Uterus (tissue), 4 donors: ENCODE data around the gene FGFR3. TPM values are rescaled to one million over a fixed set of nuclear protein-coding genes. Genes with fewer than 3 reads are reported as not detected.

ENCODE experiments used
- DNase-seq, 2 donors: peaks; one replicate each; pipeline ENCODE4 v3.0.0-alpha.2; 2019 to 2020
- H3K27ac ChIP-seq, 2 donors: fragments of 200-600 bp; sonication (generic); 1 replicate in 1 of 2; 2 replicates in 1 of 2; pipeline ENCODE4 v1.5.1; 2016 to 2018
- H3K27me3 ChIP-seq, 2 donors: fragments of 200-600 bp; sonication (generic); one replicate each; pipeline ENCODE4 v1.5.1; 2018 to 2019; ENCODE audit warnings: control low read depth in 1 of 2
- H3K36me3 ChIP-seq, 2 donors: fragments of 200-600 bp; sonication (generic); one replicate each; pipeline ENCODE4 v1.5.1; 2019; ENCODE audit warnings: control low read depth in 1 of 2
- H3K4me1 ChIP-seq, 2 donors: fragments of 200-600 bp; sonication (generic); one replicate each; pipeline ENCODE4 v1.5.1; 2018 to 2019; ENCODE audit warnings: control low read depth in 1 of 2
- H3K4me3 ChIP-seq, 2 donors: fragments of 200-600 bp; sonication (generic); 1 replicate in 1 of 2; 2 replicates in 1 of 2; pipeline ENCODE4 v1.5.1; 2018 to 2019; ENCODE audit warnings: mild to moderate bottlenecking in 1 of 2
- H3K9me3 ChIP-seq, 2 donors: fragments of 200-600 bp; sonication (generic); one replicate each; pipeline ENCODE4 v1.5.1; 2019; ENCODE audit warnings: control low read depth in 1 of 2
- CTCF ChIP-seq, 4 experiments: fragments of 200-600 bp in 2 of 4; fragments of 450-650 bp in 2 of 4; sonication (generic) in 2 of 4; IDR thresholded peaks; one replicate each; pipeline ENCODE4 v1.5.1; 2016 to 2019; ENCODE audit warnings: antibody characterized with exemption in 4 of 4, mild to moderate bottlenecking in 2 of 4, moderate library complexity in 1 of 4
- POLR2A ChIP-seq, 2 donors: fragments of 450-650 bp; IDR thresholded peaks; one replicate each; pipeline ENCODE4 v1.6.1; 2016; ENCODE audit warnings: antibody characterized with exemption in 2 of 2, mild to moderate bottlenecking in 1 of 2, moderate library complexity in 1 of 2
- intact Hi-C: fragments of 100-400 bp; cut with DNase I; formaldehyde crosslinking; loops from one replicate; pipeline ENCODE4 v1.15.1; 2023; ENCODE audit warnings: low total_unique reads
- total RNA-seq, 4 donors: library from RNA; depleted of rRNA in 3 of 4; stranded (reverse); fragments of >200 nt in 3 of 4; gene quantifications; one replicate each; pipeline versions ENCODE4 v1.1.0 to v1.2.4, GENCODE V29; 2014 to 2023
- donor health status: DM: yes; HTN: yes; CAD: no.

FGFR3 gene
- total RNA-seq, 4 donors from 2014 or later: 0.29 to 6.4 (median 4.3) TPM

- Histone ChIP-seq H3K27ac (no peak overlapping the region), H3K4me3 (no peak overlapping the region), H3K9me3 (no peaks in the 10 kb centered on the region), H3K36me3 (no peaks in the 10 kb centered on the region), H3K27me3 (no peaks in the 10 kb centered on the region), H3K4me1 (peaks cover 0 to 6% of the 10 kb centered on the region in 2 donors)
- DNase-seq: no peak
- intact Hi-C loops: no loop called here
- no peak for TF ChIP-seq CTCF (IDR thresholded peaks at IDR 0.05)
- TF ChIP-seq POLR2A (IDR thresholded peaks at IDR 0.05): no peak
These were observed 33.8 kb upstream of the FGFR3 start for GRCh38 chr4:1759170-1759817.

GRCh38 chr4:1759818-1760223, 33.3 kb upstream of the FGFR3 start:
- no peaks in the 10 kb centered on the region for H3K27me3 ChIP-seq
- peaks cover 0 to 6% of the 10 kb centered on the region in 2 donors for H3K4me1 ChIP-seq
- no peak for TF ChIP-seq POLR2A (IDR thresholded peaks at IDR 0.05)
- no peak for TF ChIP-seq CTCF (IDR thresholded peaks at IDR 0.05)
- no peak overlapping the region for H3K4me3 ChIP-seq
- H3K9me3 ChIP-seq: no peaks in the 10 kb centered on the region
- intact Hi-C loops: no loop called here
- no peak for DNase-seq
- no peak overlapping the region for H3K27ac ChIP-seq
- H3K36me3 ChIP-seq: no peaks in the 10 kb centered on the region

- H3K4me1 ChIP-seq: peaks cover 0 to 6% of the 10 kb centered on the region in 2 donors
- no peak overlapping the region for H3K27ac ChIP-seq
- no peak for DNase-seq
- H3K27me3 ChIP-seq: no peaks in the 10 kb centered on the region
- no peak for TF ChIP-seq CTCF (IDR thresholded peaks at IDR 0.05)
- TF ChIP-seq POLR2A (IDR thresholded peaks at IDR 0.05): no peak
- H3K4me3 ChIP-seq: no peak overlapping the region
- no peaks in the 10 kb centered on the region for H3K36me3 ChIP-seq
- intact Hi-C loops: no loop called here
- H3K9me3 ChIP-seq: no peaks in the 10 kb centered on the region
These were observed 32.5 kb upstream of the FGFR3 start for GRCh38 chr4:1760521-1761071.

GRCh38 chr4:1761130-1761689, 31.9 kb upstream of the FGFR3 start:
- peaks cover 0 to 6% of the 10 kb centered on the region in 2 donors for H3K4me1 ChIP-seq
- H3K9me3 ChIP-seq: no peaks in the 10 kb centered on the region
- H3K36me3 ChIP-seq: no peaks in the 10 kb centered on the region
- H3K27me3 ChIP-seq: no peaks in the 10 kb centered on the region
- TF ChIP-seq POLR2A (IDR thresholded peaks at IDR 0.05): no peak
- TF ChIP-seq CTCF (IDR thresholded peaks at IDR 0.05): no peak
- intact Hi-C loops: no loop called here
- H3K27ac ChIP-seq: no peak overlapping the region
- no peak for DNase-seq
- H3K4me3 ChIP-seq: no peak overlapping the region

- intact Hi-C loops: no loop called here
These were observed 30.7 kb upstream of the FGFR3 start for GRCh38 chr4:1762264-1763010.

More at GRCh38 chr4:1762264-1763010, 30.7 kb upstream of the FGFR3 start:
- TF ChIP-seq CTCF (IDR thresholded peaks at IDR 0.05) (no peak), POLR2A (IDR thresholded peaks at IDR 0.05) (no peak)
- no peaks in the 10 kb centered on the region for H3K9me3 ChIP-seq
- H3K36me3 ChIP-seq: no peaks in the 10 kb centered on the region
- no peak for DNase-seq
- H3K4me3 ChIP-seq: no peak overlapping the region
- peaks cover 0 to 12% of the 10 kb centered on the region in 2 donors for H3K4me1 ChIP-seq
- no peak overlapping the region for H3K27ac ChIP-seq
- peaks cover 0 to 6% of the 10 kb centered on the region in 2 donors for H3K27me3 ChIP-seq
